HEK293 (cell line): ENCODE data around the gene KIAA1586.

Experiments used
- AEBP2 ChIP-seq: fragments of 450-650 bp; formaldehyde crosslinking; IDR thresholded peaks from 2 replicates; pipeline ENCODE4 v1.5.1; 2016; ENCODE audit warnings: missing biosample characterization, missing genetic modification characterization, borderline replicate concordance
- GLI4 ChIP-seq: fragments of 450-650 bp; formaldehyde crosslinking; IDR thresholded peaks from 2 replicates; pipeline ENCODE4 v1.5.1; 2016; ENCODE audit warnings: missing biosample characterization, missing genetic modification characterization
- GLIS1 ChIP-seq: fragments of 450-650 bp; formaldehyde crosslinking; IDR thresholded peaks from 2 replicates; pipeline ENCODE4 v1.5.1; 2016; ENCODE audit warnings: missing biosample characterization, missing genetic modification characterization
- PRDM1 ChIP-seq: fragments of 450-650 bp; formaldehyde crosslinking; IDR thresholded peaks from 2 replicates; pipeline ENCODE4; 2016; ENCODE audit warnings: missing biosample characterization, missing genetic modification characterization
- SETDB1 ChIP-seq: IDR thresholded peaks from one replicate; pipeline ENCODE4 v1.6.1; 2017; ENCODE audit warnings: mild to moderate bottlenecking, low read length, moderate library complexity, mixed read lengths; ENCODE audit not compliant: insufficient read length
- ZBTB17 ChIP-seq: fragments of 450-650 bp; formaldehyde crosslinking; IDR thresholded peaks from 2 replicates; pipeline ENCODE4 v1.5.1; 2016; ENCODE audit warnings: missing biosample characterization, missing genetic modification characterization
- ZFP41 ChIP-seq: fragments of 450-650 bp; formaldehyde crosslinking; IDR thresholded peaks from 2 replicates; pipeline ENCODE4 v1.5.1; 2016; ENCODE audit warnings: missing biosample characterization, missing genetic modification characterization, borderline replicate concordance
- ZNF121 ChIP-seq: fragments of 450-650 bp; formaldehyde crosslinking; IDR thresholded peaks from 2 replicates; pipeline ENCODE4 v1.5.1; 2016; ENCODE audit warnings: missing biosample characterization, missing genetic modification characterization
- ZNF138 ChIP-seq: fragments of 450-650 bp; formaldehyde crosslinking; IDR thresholded peaks from 2 replicates; pipeline ENCODE4 v1.5.1; 2016; ENCODE audit warnings: missing biosample characterization, missing genetic modification characterization, borderline replicate concordance
- ZNF157 ChIP-seq: fragments of 450-650 bp; formaldehyde crosslinking; IDR thresholded peaks from 2 replicates; pipeline ENCODE4 v1.5.1; 2016; ENCODE audit warnings: missing biosample characterization, missing genetic modification characterization
- ZNF223 ChIP-seq: fragments of 450-650 bp; formaldehyde crosslinking; IDR thresholded peaks from 2 replicates; pipeline ENCODE4 v1.5.1; 2016; ENCODE audit warnings: missing biosample characterization, missing genetic modification characterization
- ZNF248 ChIP-seq: fragments of 450-650 bp; formaldehyde crosslinking; IDR thresholded peaks from 2 replicates; pipeline ENCODE4 v1.5.1; 2017; ENCODE audit warnings: missing biosample characterization, missing genetic modification characterization
- ZNF274 ChIP-seq, 2 experiments: fragments of 200-500 bp in 1 of 2; fragments of 450-650 bp in 1 of 2; sonication (Bioruptor generic) in 1 of 2; formaldehyde crosslinking in 1 of 2; IDR thresholded peaks; 2 replicates each; pipeline versions ENCODE4 v1.5.1 to v1.6.1; 2014 to 2016; ENCODE audit warnings: borderline replicate concordance in 1 of 2, inconsistent platforms in 1 of 2, low read length in 1 of 2, missing biosample characterization in 1 of 2, missing genetic modification characterization in 1 of 2
- ZNF366 ChIP-seq: fragments of 450-650 bp; formaldehyde crosslinking; conservative IDR thresholded peaks from 2 replicates; pipeline ENCODE4 v1.5.1; 2016; ENCODE audit warnings: missing biosample characterization, missing genetic modification characterization
- ZNF416 ChIP-seq: fragments of 450-650 bp; formaldehyde crosslinking; IDR thresholded peaks from 2 replicates; pipeline ENCODE4 v1.5.1; 2016; ENCODE audit warnings: missing biosample characterization, missing genetic modification characterization
- ZNF426 ChIP-seq: fragments of 450-650 bp; formaldehyde crosslinking; IDR thresholded peaks from 2 replicates; pipeline ENCODE4 v1.5.1; 2017; ENCODE audit warnings: missing biosample characterization, missing genetic modification characterization, mild to moderate bottlenecking, inconsistent platforms, moderate library complexity
- ZNF548 ChIP-seq: fragments of 450-650 bp; formaldehyde crosslinking; IDR thresholded peaks from 2 replicates; pipeline ENCODE4 v1.5.1; 2016; ENCODE audit warnings: missing biosample characterization, missing genetic modification characterization
- ZNF585B ChIP-seq: fragments of 450-650 bp; formaldehyde crosslinking; IDR thresholded peaks from 2 replicates; pipeline ENCODE4 v1.5.1; 2016; ENCODE audit warnings: missing biosample characterization, missing genetic modification characterization
- ZNF645 ChIP-seq: fragments of 450-650 bp; formaldehyde crosslinking; IDR thresholded peaks from 2 replicates; pipeline ENCODE4; 2016; ENCODE audit warnings: missing biosample characterization, missing genetic modification characterization
- ZSCAN16 ChIP-seq: fragments of 450-650 bp; formaldehyde crosslinking; IDR thresholded peaks from 2 replicates; pipeline ENCODE4 v1.5.1; 2016; ENCODE audit warnings: missing biosample characterization, missing genetic modification characterization
- TF ChIP-seq, protein P1 (sequence below): fragments of 450-650 bp; formaldehyde crosslinking; IDR thresholded peaks from 2 replicates; pipeline ENCODE4 v1.5.1; 2016; ENCODE audit warnings: missing biosample characterization, missing genetic modification characterization
- TF ChIP-seq, protein P2 (sequence below): fragments of 450-650 bp; formaldehyde crosslinking; IDR thresholded peaks from 2 replicates; pipeline ENCODE4 v1.5.1; 2017; ENCODE audit warnings: missing biosample characterization, mild to moderate bottlenecking, missing genetic modification characterization, moderate library complexity
- TF ChIP-seq, protein P3 (sequence below): fragments of 450-650 bp; formaldehyde crosslinking; IDR thresholded peaks from 2 replicates; pipeline ENCODE4 v1.5.1; 2016; ENCODE audit warnings: missing biosample characterization, missing genetic modification characterization
- TF ChIP-seq, protein P4 (sequence below): fragments of 450-650 bp; formaldehyde crosslinking; IDR thresholded peaks from 2 replicates; pipeline ENCODE4 v1.5.1; 2016; ENCODE audit warnings: missing biosample characterization, missing genetic modification characterization
- TF ChIP-seq, protein P5 (sequence below): fragments of 450-650 bp; formaldehyde crosslinking; IDR thresholded peaks from 2 replicates; pipeline ENCODE4 v1.5.1; 2016; ENCODE audit warnings: missing biosample characterization, missing genetic modification characterization

The KIAA1586 gene

GRCh38 chr6:57089687-57090457 lies 43.4 kb downstream of the KIAA1586 start, which contains the start of gene ZNF451 (continued):
- TF ChIP-seq, protein P1, sequence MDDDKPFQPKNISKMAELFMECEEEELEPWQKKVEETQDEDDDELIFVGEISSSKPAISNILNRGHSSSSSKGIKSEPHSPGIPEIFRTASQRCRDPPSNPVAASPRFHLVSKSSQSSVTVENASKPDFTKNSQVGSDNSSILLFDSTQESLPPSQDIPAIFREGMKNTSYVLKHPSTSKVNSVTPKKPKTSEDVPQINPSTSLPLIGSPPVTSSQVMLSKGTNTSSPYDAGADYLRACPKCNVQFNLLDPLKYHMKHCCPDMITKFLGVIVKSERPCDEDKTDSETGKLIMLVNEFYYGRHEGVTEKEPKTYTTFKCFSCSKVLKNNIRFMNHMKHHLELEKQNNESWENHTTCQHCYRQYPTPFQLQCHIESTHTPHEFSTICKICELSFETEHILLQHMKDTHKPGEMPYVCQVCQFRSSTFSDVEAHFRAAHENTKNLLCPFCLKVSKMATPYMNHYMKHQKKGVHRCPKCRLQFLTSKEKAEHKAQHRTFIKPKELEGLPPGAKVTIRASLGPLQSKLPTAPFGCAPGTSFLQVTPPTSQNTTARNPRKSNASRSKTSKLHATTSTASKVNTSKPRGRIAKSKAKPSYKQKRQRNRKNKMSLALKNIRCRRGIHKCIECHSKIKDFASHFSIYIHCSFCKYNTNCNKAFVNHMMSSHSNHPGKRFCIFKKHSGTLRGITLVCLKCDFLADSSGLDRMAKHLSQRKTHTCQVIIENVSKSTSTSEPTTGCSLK (tag by site-specific recombination): no peak
- TF ChIP-seq SETDB1 (no peak), GLIS1 (tag by site-specific recombination) (peak; percentile 27; the same call in 1 of the 2 replicates), ZNF645 (tag by site-specific recombination) (no peak), ZNF416 (tag by site-specific recombination) (no peak), ZNF157 (tag by site-specific recombination) (no peak), ZBTB17 (peak; percentile 98), PRDM1 (peak; percentile 64), ZNF426 (tag by site-specific recombination) (no peak), ZNF138 (tag by site-specific recombination) (no peak), ZFP41 (tag by site-specific recombination) (no peak), GLI4 (tag by site-specific recombination) (peak; percentile 36; the same call in 1 of the 2 replicates), ZNF121 (no peak), ZNF366 (tag by site-specific recombination) (peak; percentile 89), ZSCAN16 (no peak), ZNF585B (tag by site-specific recombination) (no peak), AEBP2 (no peak), ZNF548 (tag by site-specific recombination) (no peak), ZNF223 (no peak), ZNF248 (tag by site-specific recombination) (no peak), ZNF274 (IDR thresholded peaks at IDR 0.05; ENCODE audit: low read length) (no peak), ZNF274 (tag by site-specific recombination; IDR thresholded peaks at IDR 0.05; ENCODE audit: borderline replicate concordance) (no peak)
- TF ChIP-seq, protein P2, sequence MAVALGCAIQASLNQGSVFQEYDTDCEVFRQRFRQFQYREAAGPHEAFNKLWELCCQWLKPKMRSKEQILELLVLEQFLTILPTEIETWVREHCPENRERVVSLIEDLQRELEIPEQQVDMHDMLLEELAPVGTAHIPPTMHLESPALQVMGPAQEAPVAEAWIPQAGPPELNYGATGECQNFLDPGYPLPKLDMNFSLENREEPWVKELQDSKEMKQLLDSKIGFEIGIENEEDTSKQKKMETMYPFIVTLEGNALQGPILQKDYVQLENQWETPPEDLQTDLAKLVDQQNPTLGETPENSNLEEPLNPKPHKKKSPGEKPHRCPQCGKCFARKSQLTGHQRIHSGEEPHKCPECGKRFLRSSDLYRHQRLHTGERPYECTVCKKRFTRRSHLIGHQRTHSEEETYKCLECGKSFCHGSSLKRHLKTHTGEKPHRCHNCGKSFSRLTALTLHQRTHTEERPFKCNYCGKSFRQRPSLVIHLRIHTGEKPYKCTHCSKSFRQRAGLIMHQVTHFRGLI (tag by site-specific recombination): no peak; the same call in 1 of the 2 replicates
- TF ChIP-seq, protein P3, sequence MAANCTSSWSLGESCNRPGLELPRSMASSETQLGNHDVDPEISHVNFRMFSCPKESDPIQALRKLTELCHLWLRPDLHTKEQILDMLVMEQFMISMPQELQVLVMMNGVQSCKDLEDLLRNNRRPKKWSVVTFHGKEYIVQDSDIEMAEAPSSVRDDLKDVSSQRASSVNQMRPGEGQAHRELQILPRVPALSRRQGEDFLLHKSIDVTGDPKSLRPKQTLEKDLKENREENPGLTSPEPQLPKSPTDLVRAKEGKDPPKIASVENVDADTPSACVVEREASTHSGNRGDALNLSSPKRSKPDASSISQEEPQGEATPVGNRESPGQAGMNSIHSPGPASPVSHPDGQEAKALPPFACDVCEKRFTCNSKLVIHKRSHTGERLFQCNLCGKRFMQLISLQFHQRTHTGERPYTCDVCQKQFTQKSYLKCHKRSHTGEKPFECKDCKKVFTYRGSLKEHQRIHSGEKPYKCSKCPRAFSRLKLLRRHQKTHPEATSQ (tag by site-specific recombination): no peak
- TF ChIP-seq, protein P4, sequence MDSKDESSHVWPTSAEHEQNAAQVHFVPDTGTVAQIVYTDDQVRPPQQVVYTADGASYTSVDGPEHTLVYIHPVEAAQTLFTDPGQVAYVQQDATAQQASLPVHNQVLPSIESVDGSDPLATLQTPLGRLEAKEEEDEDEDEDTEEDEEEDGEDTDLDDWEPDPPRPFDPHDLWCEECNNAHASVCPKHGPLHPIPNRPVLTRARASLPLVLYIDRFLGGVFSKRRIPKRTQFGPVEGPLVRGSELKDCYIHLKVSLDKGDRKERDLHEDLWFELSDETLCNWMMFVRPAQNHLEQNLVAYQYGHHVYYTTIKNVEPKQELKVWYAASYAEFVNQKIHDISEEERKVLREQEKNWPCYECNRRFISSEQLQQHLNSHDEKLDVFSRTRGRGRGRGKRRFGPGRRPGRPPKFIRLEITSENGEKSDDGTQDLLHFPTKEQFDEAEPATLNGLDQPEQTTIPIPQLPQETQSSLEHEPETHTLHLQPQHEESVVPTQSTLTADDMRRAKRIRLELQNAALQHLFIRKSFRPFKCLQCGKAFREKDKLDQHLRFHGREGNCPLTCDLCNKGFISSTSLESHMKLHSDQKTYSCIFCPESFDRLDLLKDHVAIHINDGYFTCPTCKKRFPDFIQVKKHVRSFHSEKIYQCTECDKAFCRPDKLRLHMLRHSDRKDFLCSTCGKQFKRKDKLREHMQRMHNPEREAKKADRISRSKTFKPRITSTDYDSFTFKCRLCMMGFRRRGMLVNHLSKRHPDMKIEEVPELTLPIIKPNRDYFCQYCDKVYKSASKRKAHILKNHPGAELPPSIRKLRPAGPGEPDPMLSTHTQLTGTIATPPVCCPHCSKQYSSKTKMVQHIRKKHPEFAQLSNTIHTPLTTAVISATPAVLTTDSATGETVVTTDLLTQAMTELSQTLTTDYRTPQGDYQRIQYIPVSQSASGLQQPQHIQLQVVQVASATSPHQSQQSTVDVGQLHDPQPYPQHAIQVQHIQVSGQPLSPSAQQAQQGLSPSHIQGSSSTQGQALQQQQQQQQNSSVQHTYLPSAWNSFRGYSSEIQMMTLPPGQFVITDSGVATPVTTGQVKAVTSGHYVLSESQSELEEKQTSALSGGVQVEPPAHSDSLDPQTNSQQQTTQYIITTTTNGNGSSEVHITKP: peak; percentile 75
- TF ChIP-seq, protein P5, sequence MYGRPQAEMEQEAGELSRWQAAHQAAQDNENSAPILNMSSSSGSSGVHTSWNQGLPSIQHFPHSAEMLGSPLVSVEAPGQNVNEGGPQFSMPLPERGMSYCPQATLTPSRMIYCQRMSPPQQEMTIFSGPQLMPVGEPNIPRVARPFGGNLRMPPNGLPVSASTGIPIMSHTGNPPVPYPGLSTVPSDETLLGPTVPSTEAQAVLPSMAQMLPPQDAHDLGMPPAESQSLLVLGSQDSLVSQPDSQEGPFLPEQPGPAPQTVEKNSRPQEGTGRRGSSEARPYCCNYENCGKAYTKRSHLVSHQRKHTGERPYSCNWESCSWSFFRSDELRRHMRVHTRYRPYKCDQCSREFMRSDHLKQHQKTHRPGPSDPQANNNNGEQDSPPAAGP: peak; percentile 28; the same call in 1 of the 2 replicates
